ENCODE results near the gene SPAG17.

DNA sequence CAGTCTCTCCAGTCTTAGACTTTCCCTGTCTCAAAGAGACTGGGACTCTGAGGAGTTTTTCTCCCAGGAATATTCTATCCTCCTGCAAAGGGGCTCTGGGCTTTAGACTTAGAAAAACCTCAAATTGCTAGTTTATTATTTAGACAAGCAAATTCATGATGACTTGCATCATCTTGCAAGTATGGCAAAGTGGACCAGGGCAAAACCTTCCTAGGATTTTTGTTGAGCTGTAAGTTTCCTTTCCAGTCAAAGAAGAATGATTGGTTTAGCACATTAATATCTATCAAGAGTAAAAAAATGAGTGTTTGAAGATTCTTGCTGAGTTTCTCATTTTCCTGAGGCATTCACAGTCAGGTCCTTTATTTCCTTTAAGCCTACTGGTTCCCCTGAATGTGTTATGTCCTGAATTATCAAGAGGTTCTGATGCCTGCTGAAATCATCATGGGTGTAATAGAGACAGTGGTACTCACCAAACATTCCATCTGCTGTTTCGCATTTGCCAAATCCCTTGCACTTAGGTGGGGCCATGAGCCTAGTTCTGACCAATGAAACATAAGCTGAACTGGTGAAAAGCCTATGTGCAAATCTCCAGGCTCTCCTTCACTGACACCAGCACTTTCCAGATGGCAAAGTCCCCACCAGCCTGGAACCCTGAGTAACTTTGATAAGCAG lies 25.2 kb upstream of the SPAG17 start:
- TF ChIP-seq POLR2AphosphoS5 (IDR thresholded peaks at IDR 0.05; ENCODE audit: low read depth, low read length): no peak
- TF ChIP-seq, protein P1, sequence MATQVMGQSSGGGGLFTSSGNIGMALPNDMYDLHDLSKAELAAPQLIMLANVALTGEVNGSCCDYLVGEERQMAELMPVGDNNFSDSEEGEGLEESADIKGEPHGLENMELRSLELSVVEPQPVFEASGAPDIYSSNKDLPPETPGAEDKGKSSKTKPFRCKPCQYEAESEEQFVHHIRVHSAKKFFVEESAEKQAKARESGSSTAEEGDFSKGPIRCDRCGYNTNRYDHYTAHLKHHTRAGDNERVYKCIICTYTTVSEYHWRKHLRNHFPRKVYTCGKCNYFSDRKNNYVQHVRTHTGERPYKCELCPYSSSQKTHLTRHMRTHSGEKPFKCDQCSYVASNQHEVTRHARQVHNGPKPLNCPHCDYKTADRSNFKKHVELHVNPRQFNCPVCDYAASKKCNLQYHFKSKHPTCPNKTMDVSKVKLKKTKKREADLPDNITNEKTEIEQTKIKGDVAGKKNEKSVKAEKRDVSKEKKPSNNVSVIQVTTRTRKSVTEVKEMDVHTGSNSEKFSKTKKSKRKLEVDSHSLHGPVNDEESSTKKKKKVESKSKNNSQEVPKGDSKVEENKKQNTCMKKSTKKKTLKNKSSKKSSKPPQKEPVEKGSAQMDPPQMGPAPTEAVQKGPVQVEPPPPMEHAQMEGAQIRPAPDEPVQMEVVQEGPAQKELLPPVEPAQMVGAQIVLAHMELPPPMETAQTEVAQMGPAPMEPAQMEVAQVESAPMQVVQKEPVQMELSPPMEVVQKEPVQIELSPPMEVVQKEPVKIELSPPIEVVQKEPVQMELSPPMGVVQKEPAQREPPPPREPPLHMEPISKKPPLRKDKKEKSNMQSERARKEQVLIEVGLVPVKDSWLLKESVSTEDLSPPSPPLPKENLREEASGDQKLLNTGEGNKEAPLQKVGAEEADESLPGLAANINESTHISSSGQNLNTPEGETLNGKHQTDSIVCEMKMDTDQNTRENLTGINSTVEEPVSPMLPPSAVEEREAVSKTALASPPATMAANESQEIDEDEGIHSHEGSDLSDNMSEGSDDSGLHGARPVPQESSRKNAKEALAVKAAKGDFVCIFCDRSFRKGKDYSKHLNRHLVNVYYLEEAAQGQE (IDR thresholded peaks at IDR 0.05; ENCODE audit: insufficient read depth in 1 of 2, low read depth in 2 of 2, low read length in 2 of 2): no peak
- no peak for TF ChIP-seq SIN3A (IDR thresholded peaks at IDR 0.05; ENCODE audit: borderline replicate concordance, insufficient read depth, low read length)
